Osteocyte (in vitro differentiated cells): Measurements from ENCODE around the gene SRRM2. TPM values are rescaled to one million over a fixed set of nuclear protein-coding genes. Genes with fewer than 3 reads are reported as not detected.
"Not testable (repeated sequence)": the region's sequence is repeated elsewhere in the genome, so short reads cannot be mapped to it uniquely, and the experiment has no call there.

ENCODE experiments used
- DNase-seq: peaks from one replicate; pipeline ENCODE4 v3.0.0; 2021; ENCODE audit warnings: mixed read lengths; ENCODE audit not compliant: unreplicated experiment; ENCODE audit errors: extremely low spot score
- H3K27ac Mint-ChIP-seq: one replicate; pipeline ENCODE4 v1.8.0; 2021; ENCODE audit warnings: mild to moderate bottlenecking, mixed read lengths; ENCODE audit not compliant: unreplicated experiment
- H3K27me3 Mint-ChIP-seq: one replicate; pipeline ENCODE4 v1.8.0; 2021; ENCODE audit warnings: mixed read lengths; ENCODE audit not compliant: unreplicated experiment
- H3K36me3 Mint-ChIP-seq: one replicate; pipeline ENCODE4 v1.8.0; 2021; ENCODE audit warnings: mixed read lengths; ENCODE audit not compliant: unreplicated experiment
- H3K4me1 Mint-ChIP-seq: one replicate; pipeline ENCODE4 v1.8.0; 2021; ENCODE audit warnings: mixed read lengths; ENCODE audit not compliant: unreplicated experiment
- H3K4me3 Mint-ChIP-seq: one replicate; pipeline ENCODE4 v1.8.0; 2021; ENCODE audit warnings: mild to moderate bottlenecking, moderate library complexity, mixed read lengths; ENCODE audit not compliant: unreplicated experiment
- H3K9me3 Mint-ChIP-seq: one replicate; pipeline ENCODE4 v1.8.0; 2021; ENCODE audit warnings: mixed read lengths; ENCODE audit not compliant: unreplicated experiment
- CTCF ChIP-seq: fragments of 200-600 bp; sonication (generic); IDR thresholded peaks from 2 replicates; pipeline ENCODE4 v1.5.0; 2021; ENCODE audit warnings: antibody characterized with exemption, mild to moderate bottlenecking, moderate library complexity
- total RNA-seq: library from RNA; stranded (reverse); gene quantifications from 2 replicates; pipeline ENCODE4 v1.2.1, GENCODE V29; 2021

Gene SRRM2
- total RNA-seq, 1 donor from 2014 or later, result 572 TPM

- Mint-ChIP-seq H3K9me3 (no peaks in the 10 kb centered on the region), H3K27me3 (peaks cover 2% of the 10 kb centered on the region), H3K4me1 (peaks cover 7% of the 10 kb centered on the region), H3K27ac (no peak overlapping the region), H3K36me3 (no peaks in the 10 kb centered on the region), H3K4me3 (peak overlapping the region; percentile 10)
- no peak for TF ChIP-seq CTCF
- DNase-seq, result no peak
These were observed 32.9 kb upstream of the SRRM2 start for GRCh38 chr16:2719328-2720063.

DNA sequence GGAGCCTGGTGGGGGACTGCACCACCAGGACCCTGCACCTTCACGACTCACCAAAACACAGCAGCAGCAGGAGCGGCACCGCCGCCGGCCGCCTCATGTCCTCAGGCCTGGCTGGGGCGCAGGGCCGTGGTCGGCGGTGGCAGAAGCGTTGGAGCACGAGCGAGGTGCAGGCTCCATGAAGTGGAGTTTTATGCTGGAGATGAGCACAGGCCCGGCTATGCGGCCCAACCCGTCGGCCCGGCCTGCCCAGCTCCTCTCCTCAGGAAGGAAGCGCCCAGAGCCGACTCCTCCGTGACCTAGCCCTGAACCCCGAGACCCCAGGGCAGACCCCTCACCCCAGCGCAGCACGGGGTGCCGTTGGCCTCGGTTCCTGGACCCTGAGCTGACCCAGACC is 32.4 kb upstream of the SRRM2 start, which contains the start of gene PRSS27:
TSS of gene PRSS27 (minus strand) at position 161 of the 394 bp plus-strand sequence. CDS start at position 97, 64 bp downstream.
- H3K4me3 Mint-ChIP-seq, result peak within 1 kb of the TSS; percentile 76
- TF ChIP-seq CTCF, result no peak
- H3K36me3 Mint-ChIP-seq, result no peaks in the 10 kb centered on the region
- H3K27ac Mint-ChIP-seq, result peak within 1 kb of the TSS; percentile 62
- no peaks in the 10 kb centered on the region for H3K9me3 Mint-ChIP-seq
- DNase-seq, result no peak
- H3K27me3 Mint-ChIP-seq, result peaks cover 2% of the 10 kb centered on the region
- peaks cover 4% of the 10 kb centered on the region for H3K4me1 Mint-ChIP-seq

DNA sequence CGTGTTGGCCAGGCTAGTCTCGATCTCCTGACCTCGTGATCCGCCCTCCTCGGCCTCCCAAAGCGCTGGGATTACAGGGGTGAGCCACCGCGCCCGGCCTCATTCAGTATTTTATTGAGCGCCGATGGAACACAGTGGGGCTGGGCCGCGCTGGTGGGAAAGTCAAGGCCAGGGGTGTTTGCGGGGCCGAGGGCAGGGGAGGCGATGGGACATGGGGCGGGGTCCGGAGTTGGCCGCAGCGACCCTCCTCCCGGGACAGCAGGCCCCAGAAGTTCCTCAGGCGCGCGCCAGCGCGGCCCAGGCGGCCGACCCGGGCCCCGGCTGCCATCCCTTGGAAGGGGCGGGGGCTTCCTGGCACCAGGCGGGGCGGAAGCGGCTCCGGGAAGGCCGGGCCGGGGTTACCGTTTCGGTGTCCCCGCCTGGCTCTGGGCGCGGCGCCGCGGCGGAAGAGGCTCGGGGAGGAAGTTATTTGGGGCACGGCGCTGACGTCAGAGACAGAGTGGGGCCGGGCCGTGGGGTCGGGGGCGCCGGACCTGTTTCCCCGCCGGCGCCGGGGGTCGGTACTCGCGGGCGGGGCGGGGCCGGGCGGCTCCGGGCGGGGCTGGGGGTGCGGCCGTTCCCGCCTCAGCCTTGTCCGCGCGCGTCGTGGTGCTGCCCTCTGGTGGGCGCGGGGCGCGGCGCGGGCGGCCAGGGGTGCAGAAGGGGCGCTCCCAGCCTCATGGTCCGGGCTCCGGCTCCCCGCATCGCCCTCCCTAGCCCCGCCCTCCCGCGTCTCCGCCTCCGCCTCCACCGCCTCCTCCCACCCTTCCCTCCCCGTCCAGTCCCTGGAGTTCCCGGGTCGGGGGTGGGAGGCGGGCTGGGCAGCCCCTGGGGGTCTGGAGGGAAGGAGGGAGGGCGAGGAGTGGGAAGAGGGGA is 31.5 kb upstream of the SRRM2 start:
- peak; percentile 84 for TF ChIP-seq CTCF

GRCh38 chr16:2721634-2722173 is 30.7 kb upstream of the SRRM2 start:
- H3K27me3 Mint-ChIP-seq, H3K36me3 Mint-ChIP-seq, H3K4me1 Mint-ChIP-seq, H3K27ac Mint-ChIP-seq, H3K9me3 Mint-ChIP-seq, DNase-seq: not testable (repeated sequence)
- H3K4me3 Mint-ChIP-seq, result peak overlapping the region; percentile 63

More for the DNA sequence above, 31.5 kb upstream of the SRRM2 start:
- Mint-ChIP-seq H3K36me3 (no peaks in the 10 kb centered on the region), H3K4me1 (peaks cover 3% of the 10 kb centered on the region), H3K9me3 (no peaks in the 10 kb centered on the region), H3K27ac (peak overlapping the region; percentile 62), H3K27me3 (peaks cover 9% of the 10 kb centered on the region), H3K4me3 (peak overlapping the region; percentile 76)
- DNase-seq, result peak; percentile 95

DNA sequence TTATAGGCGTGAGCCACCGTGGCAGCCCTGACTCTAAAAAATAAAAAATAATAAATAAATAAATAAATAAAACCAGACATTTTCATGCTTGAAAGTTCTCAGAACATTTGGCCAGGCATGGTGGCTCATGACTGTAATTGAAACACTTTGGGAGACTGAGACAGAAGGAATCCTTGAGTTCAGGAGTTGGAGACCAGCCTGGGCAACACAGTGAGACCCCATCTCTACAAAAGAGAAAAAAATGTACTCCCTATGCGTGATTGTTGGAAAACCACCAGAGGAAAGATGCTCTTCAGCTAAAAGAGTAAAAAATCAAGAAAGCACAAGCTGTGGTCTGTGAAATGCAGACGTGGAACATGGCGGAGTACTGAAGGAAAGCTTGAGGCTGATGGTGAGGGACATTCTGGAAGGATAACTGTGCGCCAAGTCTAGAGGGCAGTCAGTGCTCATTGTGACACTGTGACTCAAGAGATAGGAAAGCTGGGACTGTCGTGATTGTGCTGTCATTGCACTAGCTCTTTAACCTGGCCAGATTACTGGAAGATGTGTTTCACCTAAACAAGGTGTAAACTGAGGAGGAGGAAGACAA is 28.3 kb upstream of the SRRM2 start:
- peaks cover 3% of the 10 kb centered on the region for H3K4me1 Mint-ChIP-seq
- DNase-seq, result no peak
- H3K27ac Mint-ChIP-seq, result no peak overlapping the region
- no peak overlapping the region for H3K4me3 Mint-ChIP-seq
- H3K27me3 Mint-ChIP-seq, result peaks cover 9% of the 10 kb centered on the region
- TF ChIP-seq CTCF, result no peak
- no peaks in the 10 kb centered on the region for H3K36me3 Mint-ChIP-seq
- H3K9me3 Mint-ChIP-seq, result no peaks in the 10 kb centered on the region
